HG03095 (cell line): ENCODE results near the gene CEP192.
"Not testable (repeated sequence)": the region's sequence is repeated elsewhere in the genome, so short reads cannot be mapped to it uniquely, and the experiment has no call there.

Experiments used
- ATAC-seq: cut with Tn5 transposase; IDR thresholded peaks from one replicate; pipeline ENCODE4 v1.9.1; 2021; ENCODE audit warnings: moderate library complexity; ENCODE audit not compliant: unreplicated experiment

The CEP192 gene

GRCh38 chr18:13028869-13029268, 37.7 kb downstream of the CEP192 start:
- ATAC-seq: no peak

- ATAC-seq: no peak
Observed at GRCh38 chr18:13032173-13032572, 41.0 kb downstream of the CEP192 start.

- no peak for ATAC-seq
Observed at GRCh38 chr18:13035249-13035914, 44.2 kb downstream of the CEP192 start.

GRCh38 chr18:13036622-13037320, 45.6 kb downstream of the CEP192 start:
- ATAC-seq: no peak

- no peak for ATAC-seq
Observed at GRCh38 chr18:13039806-13040205, 48.6 kb downstream of the CEP192 start.

- no peak for ATAC-seq
Observed at GRCh38 chr18:13043066-13043465, 51.9 kb downstream of the CEP192 start.

GRCh38 chr18:13048061-13048595, 57.0 kb downstream of the CEP192 start:
- no peak for ATAC-seq

- no peak for ATAC-seq
Observed at GRCh38 chr18:13051159-13051558, 60.0 kb downstream of the CEP192 start.

- ATAC-seq: no peak
Observed at GRCh38 chr18:13051950-13052349, 60.8 kb downstream of the CEP192 start.

- no peak for ATAC-seq
Observed at GRCh38 chr18:13054336-13054735, 63.2 kb downstream of the CEP192 start.

- no peak for ATAC-seq
Observed at GRCh38 chr18:13061630-13062189, 70.5 kb downstream of the CEP192 start.

- no peak for ATAC-seq
Observed at GRCh38 chr18:13067124-13067523, 76.0 kb downstream of the CEP192 start.

GRCh38 chr18:13067966-13068365, 76.8 kb downstream of the CEP192 start:
- no peak for ATAC-seq

- ATAC-seq: no peak
Observed at GRCh38 chr18:13070460-13070859, 79.3 kb downstream of the CEP192 start.

GRCh38 chr18:13076886-13077285, 85.7 kb downstream of the CEP192 start:
- no peak for ATAC-seq

GRCh38 chr18:13077473-13077872, 86.3 kb downstream of the CEP192 start:
- ATAC-seq: no peak

GRCh38 chr18:13078065-13078464, 86.9 kb downstream of the CEP192 start:
- not testable (repeated sequence) for ATAC-seq

GRCh38 chr18:13086906-13087305, 95.7 kb downstream of the CEP192 start:
- no peak for ATAC-seq

- ATAC-seq: no peak
Observed at GRCh38 chr18:13095466-13095865, 104.3 kb downstream of the CEP192 start.

GRCh38 chr18:13096232-13096631, 105.1 kb downstream of the CEP192 start:
- no peak for ATAC-seq

- no peak for ATAC-seq
Observed at GRCh38 chr18:13096719-13097118, 105.6 kb downstream of the CEP192 start.

- not testable (repeated sequence) for ATAC-seq
Observed at GRCh38 chr18:13098104-13098503, 106.9 kb downstream of the CEP192 start.
